SK-N-SH (cell line): Measurements from ENCODE around the gene FGF19. TPM values are rescaled to one million over a fixed set of nuclear protein-coding genes. Genes with fewer than 3 reads are reported as not detected.
"Not testable (repeated sequence)": the region's sequence is repeated elsewhere in the genome, so short reads cannot be mapped to it uniquely, and the experiment has no call there.

ENCODE experiments used
- CTCF ChIA-PET: fragments of 300-600, 350-600 bp; formaldehyde crosslinking; extraction: SDS; loops from one replicate; lab custom pipeline; 2021; lab: Yijun Ruan, JAX
- POLR2A ChIA-PET: fragments of 350-600 bp; sonication (Branson Sonifier 250); formaldehyde crosslinking; extraction: SDS; loops from one replicate; lab custom pipeline; 2020; ENCODE audit warnings: antibody characterized with exemption, inconsistent platforms; lab: Yijun Ruan, JAX
- DNase-seq: peaks from one replicate; pipeline ENCODE4 v3.0.0; 2012
- H2AFZ ChIP-seq: fragments of 200-600 bp; sonication (generic); 2 replicates; pipeline ENCODE4 v1.8.1; 2016; ENCODE audit warnings: antibody characterized with exemption, mild to moderate bottlenecking, low read depth
- H3F3A ChIP-seq: fragments of 200-600 bp; sonication (generic); replicated peaks from 2 replicates; pipeline ENCODE3; 2016; ENCODE audit warnings: antibody characterized with exemption, mild to moderate bottlenecking; ENCODE audit not compliant: insufficient read depth
- H3K27ac ChIP-seq, 2 experiments: fragments of 200-500 bp in 1 of 2; fragments of 200-600 bp in 1 of 2; sonication (Bioruptor generic) in 1 of 2; sonication (generic), shearing (Covaris generic) in 1 of 2; 2 replicates each; pipeline versions ENCODE4 v1.5.1 to v1.6.1; 2014 to 2016; ENCODE audit warnings: low read depth in 2 of 2, inconsistent platforms in 1 of 2, low read length in 1 of 2, mild to moderate bottlenecking in 1 of 2, mixed read lengths in 1 of 2
- H3K27me3 ChIP-seq: fragments of 200-600 bp; sonication (generic), shearing (Covaris generic); 2 replicates; pipeline ENCODE4 v1.6.1; 2016; ENCODE audit warnings: mixed run types; ENCODE audit not compliant: insufficient read depth
- H3K36me3 ChIP-seq, 2 experiments: fragments of 200-500 bp in 1 of 2; fragments of 200-600 bp in 1 of 2; sonication (Bioruptor generic) in 1 of 2; sonication (generic) in 1 of 2; replicated peaks in 1 of 2; 2 replicates each; pipeline versions ENCODE3 to v1.5.1; 2014 to 2016; ENCODE audit warnings: low read length in 1 of 2, mild to moderate bottlenecking in 1 of 2; ENCODE audit not compliant: insufficient read depth in 2 of 2, control insufficient read depth in 1 of 2
- H3K4me1 ChIP-seq, 2 experiments: fragments of 200-500 bp in 1 of 2; fragments of 200-600 bp in 1 of 2; sonication (Bioruptor generic) in 1 of 2; sonication (generic), shearing (Covaris generic) in 1 of 2; 2 replicates each; pipeline versions ENCODE4 v1.5.1 to v1.6.1; 2014 to 2016; ENCODE audit warnings: low read depth in 1 of 2, low read length in 1 of 2, mixed run types in 1 of 2; ENCODE audit not compliant: insufficient read depth in 2 of 2, control insufficient read depth in 1 of 2
- H3K4me2 ChIP-seq: fragments of 200-600 bp; sonication (generic), shearing (Covaris generic); 2 replicates; pipeline ENCODE4 v1.6.1; 2017; ENCODE audit warnings: mixed run types
- H3K4me3 ChIP-seq, 2 experiments: fragments of 200-500 bp in 1 of 2; fragments of 200-600 bp in 1 of 2; sonication (Bioruptor generic) in 1 of 2; sonication (generic), shearing (Covaris generic) in 1 of 2; 2 replicates each; pipeline versions ENCODE4 v1.5.1 to v1.8.1; 2014 to 2016; ENCODE audit warnings: low read depth in 2 of 2, inconsistent platforms in 1 of 2, low read length in 1 of 2, mild to moderate bottlenecking in 1 of 2, mixed read lengths in 1 of 2, moderate library complexity in 1 of 2
- H3K79me2 ChIP-seq: fragments of 200-600 bp; sonication (generic); 2 replicates; pipeline ENCODE4 v1.8.1; 2017; ENCODE audit warnings: mild to moderate bottlenecking; ENCODE audit not compliant: insufficient read depth
- H3K9ac ChIP-seq: fragments of 200-600 bp; sonication (generic); 2 replicates; pipeline ENCODE4 v1.6.1; 2017; ENCODE audit warnings: mixed run types
- H3K9me2 ChIP-seq: fragments of 200-600 bp; sonication (generic); 2 replicates; pipeline ENCODE4 v1.6.1; 2017; ENCODE audit warnings: mixed run types
- H3K9me3 ChIP-seq: fragments of 200-600 bp; sonication (generic); 2 replicates; pipeline ENCODE4 v1.6.1; 2017; ENCODE audit warnings: mixed run types, mild to moderate bottlenecking, moderate library complexity
- H4K20me1 ChIP-seq: fragments of 200-600 bp; sonication (generic); 2 replicates; pipeline ENCODE4 v1.6.1; 2017; ENCODE audit warnings: mild to moderate bottlenecking, mixed run types; ENCODE audit not compliant: insufficient read depth
- EZH2phosphoT487 ChIP-seq: fragments of 200-600 bp; sonication (generic); IDR thresholded peaks from 2 replicates; pipeline ENCODE4 v1.6.1; 2017; ENCODE audit warnings: low read depth, mixed run types, mild to moderate bottlenecking, antibody characterized with exemption, moderate library complexity, borderline replicate concordance
- FOXJ3 ChIP-seq: sonication (generic); formaldehyde crosslinking; IDR thresholded peaks from 2 replicates; pipeline ENCODE4 v1.5.1; 2020; ENCODE audit warnings: mild to moderate bottlenecking, missing genetic modification reagents
- GABPA ChIP-seq: IDR thresholded peaks from 2 replicates; pipeline ENCODE4 v1.4.0; 2012; ENCODE audit warnings: low read depth, mild to moderate bottlenecking
- NFIC ChIP-seq: IDR thresholded peaks from 2 replicates; pipeline ENCODE4 v1.4.0; 2012; ENCODE audit warnings: borderline replicate concordance
- NRF1 ChIP-seq: IDR thresholded peaks from 2 replicates; pipeline ENCODE4 v1.6.1; 2012; ENCODE audit warnings: low read depth, mild to moderate bottlenecking, low read length
- RXRA ChIP-seq: IDR thresholded peaks from 2 replicates; pipeline ENCODE4 v1.4.0; 2012; ENCODE audit warnings: low read depth, mild to moderate bottlenecking, borderline replicate concordance
- TAF1 ChIP-seq: IDR thresholded peaks from 2 replicates; pipeline ENCODE4 v1.6.1; 2012; ENCODE audit warnings: low read depth, mild to moderate bottlenecking, low read length, moderate library complexity, borderline replicate concordance
- TCF12 ChIP-seq: IDR thresholded peaks from 2 replicates; pipeline ENCODE4 v1.4.0; 2012
- TEAD4 ChIP-seq: IDR thresholded peaks from 2 replicates; pipeline ENCODE4 v1.4.0; 2012; ENCODE audit warnings: mild to moderate bottlenecking, borderline replicate concordance; ENCODE audit not compliant: insufficient read depth
- USF1 ChIP-seq: IDR thresholded peaks from 2 replicates; pipeline ENCODE4 v1.4.0; 2012; ENCODE audit warnings: low read depth, borderline replicate concordance
- USF2 ChIP-seq: fragments of 150-350 bp; IDR thresholded peaks from 2 replicates; pipeline ENCODE4 v1.6.1; 2017; ENCODE audit warnings: antibody characterized with exemption, low read length, low read depth, borderline replicate concordance
- YY1 ChIP-seq: IDR thresholded peaks from 2 replicates; pipeline ENCODE4 v1.4.0; 2012; ENCODE audit warnings: low read depth, mild to moderate bottlenecking
- WGBS: methylation state at CpG from one replicate; pipeline ENCODE4 v1.1.6; 2017; ENCODE audit warnings: low lambda C conversion rate; 5-methylcytosine and 5-hydroxymethylcytosine counted together
- polyA plus RNA-seq, 3 experiments: library from polyadenylated mRNA; depleted of rRNA; stranded (reverse); fragments of >200 nt; gene quantifications; 2 replicates each; pipeline ENCODE4 v1.2.3, GENCODE V29; 2012
- TF ChIP-seq, protein P1 (sequence below): IDR thresholded peaks from 2 replicates; pipeline ENCODE4; 2012
- TF ChIP-seq, protein P2 (sequence below): IDR thresholded peaks from 2 replicates; pipeline ENCODE4 v1.6.1; 2012; ENCODE audit warnings: mild to moderate bottlenecking, low read depth, low read length, moderate library complexity

The FGF19 gene
- polyA plus RNA-seq, 1 of the 3 experiments (the other 2 are of a cell fraction): not detected

DNA sequence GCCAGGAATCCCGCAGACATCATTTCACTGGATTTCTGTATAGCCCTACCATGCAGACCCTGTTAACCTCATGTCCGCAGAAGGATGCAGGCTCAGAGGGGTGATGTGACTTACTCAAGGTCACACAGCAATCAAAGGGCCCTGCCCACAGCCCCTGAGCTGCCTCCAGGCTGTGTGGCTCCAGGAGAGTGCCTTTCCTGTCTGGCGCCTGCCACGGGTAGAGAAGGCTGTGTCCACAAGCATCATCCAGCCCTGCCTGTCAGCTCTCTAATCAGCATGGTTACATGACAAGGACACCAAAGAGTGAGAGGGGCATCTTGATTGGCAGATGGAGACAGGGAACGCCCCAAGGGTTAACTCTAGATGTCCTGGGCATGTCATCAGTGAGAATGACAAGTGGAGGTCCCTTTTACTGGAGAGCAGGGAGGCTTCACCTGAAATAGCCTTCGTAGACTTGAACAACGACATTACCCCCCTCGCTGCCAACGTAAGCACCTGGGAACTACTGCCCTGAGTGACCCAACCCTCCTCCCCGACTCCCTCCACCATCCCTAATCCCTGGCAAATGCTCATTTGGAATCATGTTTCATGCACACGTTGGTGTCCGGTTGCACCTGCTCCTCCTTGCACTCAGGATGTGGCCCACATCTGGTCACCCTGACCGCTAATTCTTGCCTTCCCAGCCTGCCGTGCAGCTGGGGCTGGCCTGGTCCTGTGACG is 6.9 kb downstream of the FGF19 start:
- H3K4me1 ChIP-seq: peaks cover 0 to 19% of the 10 kb centered on the region in 2 experiments; a peak in 1 of 4 replicates
- POLR2A ChIA-PET: no interaction called here
- CTCF ChIA-PET: interaction anchor here (0.6 to 2.3 kb wide), 7 partner anchors 8 to 222 kb away, joined by 3 to 12 read pairs (median 4); no protein-coding TSS in a partner anchor
- no peaks in the 10 kb centered on the region for H3K79me2 ChIP-seq
- DNase-seq: no peak
- H3F3A ChIP-seq: peaks cover 3% of the 10 kb centered on the region
- no peak overlapping the region for H3K27ac ChIP-seq
- no peaks in the 10 kb centered on the region for H3K36me3 ChIP-seq
- no peaks in the 10 kb centered on the region for H4K20me1 ChIP-seq
- H3K9me2 ChIP-seq: no peaks in the 10 kb centered on the region
- 85% methylated on average over 11 of the region's 15 CpGs for WGBS
- no peak overlapping the region for H3K4me2 ChIP-seq
- no peak overlapping the region for H3K9ac ChIP-seq
- H3K27me3 ChIP-seq: no peaks in the 10 kb centered on the region; the same call in 1 of the 2 replicates
- TF ChIP-seq RXRA (no peak), USF1 (no peak), TCF12 (no peak), EZH2phosphoT487 (no peak), FOXJ3 (no peak), NRF1 (no peak), TAF1 (no peak), USF2 (no peak), TEAD4 (no peak), YY1 (no peak), GABPA (no peak), NFIC (no peak)
- TF ChIP-seq, protein P1, sequence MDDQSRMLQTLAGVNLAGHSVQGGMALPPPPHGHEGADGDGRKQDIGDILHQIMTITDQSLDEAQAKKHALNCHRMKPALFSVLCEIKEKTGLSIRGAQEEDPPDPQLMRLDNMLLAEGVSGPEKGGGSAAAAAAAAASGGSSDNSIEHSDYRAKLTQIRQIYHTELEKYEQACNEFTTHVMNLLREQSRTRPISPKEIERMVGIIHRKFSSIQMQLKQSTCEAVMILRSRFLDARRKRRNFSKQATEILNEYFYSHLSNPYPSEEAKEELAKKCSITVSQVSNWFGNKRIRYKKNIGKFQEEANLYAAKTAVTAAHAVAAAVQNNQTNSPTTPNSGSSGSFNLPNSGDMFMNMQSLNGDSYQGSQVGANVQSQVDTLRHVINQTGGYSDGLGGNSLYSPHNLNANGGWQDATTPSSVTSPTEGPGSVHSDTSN: no peak
- TF ChIP-seq, protein P2, sequence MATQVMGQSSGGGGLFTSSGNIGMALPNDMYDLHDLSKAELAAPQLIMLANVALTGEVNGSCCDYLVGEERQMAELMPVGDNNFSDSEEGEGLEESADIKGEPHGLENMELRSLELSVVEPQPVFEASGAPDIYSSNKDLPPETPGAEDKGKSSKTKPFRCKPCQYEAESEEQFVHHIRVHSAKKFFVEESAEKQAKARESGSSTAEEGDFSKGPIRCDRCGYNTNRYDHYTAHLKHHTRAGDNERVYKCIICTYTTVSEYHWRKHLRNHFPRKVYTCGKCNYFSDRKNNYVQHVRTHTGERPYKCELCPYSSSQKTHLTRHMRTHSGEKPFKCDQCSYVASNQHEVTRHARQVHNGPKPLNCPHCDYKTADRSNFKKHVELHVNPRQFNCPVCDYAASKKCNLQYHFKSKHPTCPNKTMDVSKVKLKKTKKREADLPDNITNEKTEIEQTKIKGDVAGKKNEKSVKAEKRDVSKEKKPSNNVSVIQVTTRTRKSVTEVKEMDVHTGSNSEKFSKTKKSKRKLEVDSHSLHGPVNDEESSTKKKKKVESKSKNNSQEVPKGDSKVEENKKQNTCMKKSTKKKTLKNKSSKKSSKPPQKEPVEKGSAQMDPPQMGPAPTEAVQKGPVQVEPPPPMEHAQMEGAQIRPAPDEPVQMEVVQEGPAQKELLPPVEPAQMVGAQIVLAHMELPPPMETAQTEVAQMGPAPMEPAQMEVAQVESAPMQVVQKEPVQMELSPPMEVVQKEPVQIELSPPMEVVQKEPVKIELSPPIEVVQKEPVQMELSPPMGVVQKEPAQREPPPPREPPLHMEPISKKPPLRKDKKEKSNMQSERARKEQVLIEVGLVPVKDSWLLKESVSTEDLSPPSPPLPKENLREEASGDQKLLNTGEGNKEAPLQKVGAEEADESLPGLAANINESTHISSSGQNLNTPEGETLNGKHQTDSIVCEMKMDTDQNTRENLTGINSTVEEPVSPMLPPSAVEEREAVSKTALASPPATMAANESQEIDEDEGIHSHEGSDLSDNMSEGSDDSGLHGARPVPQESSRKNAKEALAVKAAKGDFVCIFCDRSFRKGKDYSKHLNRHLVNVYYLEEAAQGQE: no peak
- H3K9me3 ChIP-seq: no peaks in the 10 kb centered on the region
- H2AFZ ChIP-seq: no peak overlapping the region
- H3K4me3 ChIP-seq: no peak overlapping the region

DNA sequence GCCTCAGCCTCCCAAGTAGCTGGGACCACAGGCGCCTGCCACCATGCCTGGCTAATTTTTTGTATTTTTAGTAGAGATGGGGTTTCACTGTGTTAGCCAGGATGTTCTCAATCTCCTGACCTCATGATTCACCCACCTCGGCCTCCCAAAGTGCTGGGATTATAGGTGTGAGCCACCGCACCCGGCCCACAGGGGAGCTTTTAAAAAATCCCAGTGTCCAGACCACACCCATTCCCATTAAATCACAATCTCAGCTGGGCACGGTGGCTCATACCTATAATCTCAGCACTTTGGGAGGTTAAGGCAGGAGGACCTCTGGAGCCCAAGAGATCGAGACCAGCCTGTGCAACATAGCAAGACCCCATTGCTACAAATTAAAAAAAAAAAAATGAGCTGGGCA is 7.8 kb downstream of the FGF19 start:
- H3K4me1 ChIP-seq: peaks cover 0 to 19% of the 10 kb centered on the region in 2 experiments; a peak in 1 of 4 replicates
- H3K27me3 ChIP-seq, H3F3A ChIP-seq, H3K36me3 ChIP-seq, H2AFZ ChIP-seq, DNase-seq, POLR2A ChIA-PET, H3K4me2 ChIP-seq, H3K27ac ChIP-seq, H3K9ac ChIP-seq, H3K9me3 ChIP-seq, H4K20me1 ChIP-seq, H3K79me2 ChIP-seq, H3K9me2 ChIP-seq, H3K4me3 ChIP-seq: not testable (repeated sequence)
- WGBS: 78% methylated on average over 6 of the region's 6 CpGs
- CTCF ChIA-PET: interaction anchor here (0.6 to 2.3 kb wide), 10 partner anchors 8 to 496 kb away, joined by 3 to 12 read pairs (median 4); partner anchors contain the start of gene FGF19
